Vagina (tissue), 2 donors: ENCODE measurements around the gene SLC36A1.

Experiments
- POLR2A ChIP-seq, 2 donors: fragments of 450-650 bp; IDR thresholded peaks; one replicate each; pipeline ENCODE4 v1.6.1; 2017; ENCODE audit warnings: antibody characterized with exemption in 2 of 2, mild to moderate bottlenecking in 2 of 2, moderate library complexity in 2 of 2
- POLR2AphosphoS5 ChIP-seq, 2 donors: sonication (generic); formaldehyde crosslinking; IDR thresholded peaks; one replicate each; pipeline ENCODE4 v1.9.0; 2017; ENCODE audit warnings: antibody characterized with exemption in 2 of 2, mild to moderate bottlenecking in 2 of 2, low read depth in 1 of 2; ENCODE audit not compliant: insufficient read depth in 1 of 2
- TF ChIP-seq, protein P1 (sequence below), 3 experiments: fragments of 450-650 bp in 2 of 3; fragments of 200-600 bp in 1 of 3; sonication (generic) in 1 of 3; IDR thresholded peaks; one replicate each; pipeline ENCODE4 v1.5.1; 2017 to 2019; ENCODE audit warnings: antibody characterized with exemption in 3 of 3, mild to moderate bottlenecking in 2 of 3, moderate library complexity in 2 of 3

- TF ChIP-seq POLR2A (IDR thresholded peaks at IDR 0.05) (no peak), POLR2AphosphoS5 (IDR thresholded peaks at IDR 0.05; ENCODE audit: insufficient read depth in 1 of 2, low read depth in 1 of 2) (no peak)
- TF ChIP-seq, protein P1, sequence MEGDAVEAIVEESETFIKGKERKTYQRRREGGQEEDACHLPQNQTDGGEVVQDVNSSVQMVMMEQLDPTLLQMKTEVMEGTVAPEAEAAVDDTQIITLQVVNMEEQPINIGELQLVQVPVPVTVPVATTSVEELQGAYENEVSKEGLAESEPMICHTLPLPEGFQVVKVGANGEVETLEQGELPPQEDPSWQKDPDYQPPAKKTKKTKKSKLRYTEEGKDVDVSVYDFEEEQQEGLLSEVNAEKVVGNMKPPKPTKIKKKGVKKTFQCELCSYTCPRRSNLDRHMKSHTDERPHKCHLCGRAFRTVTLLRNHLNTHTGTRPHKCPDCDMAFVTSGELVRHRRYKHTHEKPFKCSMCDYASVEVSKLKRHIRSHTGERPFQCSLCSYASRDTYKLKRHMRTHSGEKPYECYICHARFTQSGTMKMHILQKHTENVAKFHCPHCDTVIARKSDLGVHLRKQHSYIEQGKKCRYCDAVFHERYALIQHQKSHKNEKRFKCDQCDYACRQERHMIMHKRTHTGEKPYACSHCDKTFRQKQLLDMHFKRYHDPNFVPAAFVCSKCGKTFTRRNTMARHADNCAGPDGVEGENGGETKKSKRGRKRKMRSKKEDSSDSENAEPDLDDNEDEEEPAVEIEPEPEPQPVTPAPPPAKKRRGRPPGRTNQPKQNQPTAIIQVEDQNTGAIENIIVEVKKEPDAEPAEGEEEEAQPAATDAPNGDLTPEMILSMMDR (IDR thresholded peaks at IDR 0.05) = no peak
These were observed 61.8 kb downstream of the SLC36A1 start for GRCh38 chr5:151509231-151509630.
